GM12864 (cell line): ENCODE measurements around the gene ATP6AP2.
A peak's percentile ranks its signal among the peaks of the same experiment; 100 is the strongest.

Experiments used
- DNase-seq: peaks from one replicate; pipeline ENCODE4 v3.0.0-alpha.2; 2011; ENCODE audit warnings: low read depth
- H3K4me3 ChIP-seq: 2 replicates; pipeline ENCODE4 v1.5.1; 2011; ENCODE audit warnings: mild to moderate bottlenecking, low read depth, low read length, control low read depth
- TF ChIP-seq, protein P1 (sequence below): IDR thresholded peaks from 2 replicates; pipeline ENCODE4 v1.5.1; 2011; ENCODE audit warnings: low read depth, mild to moderate bottlenecking, moderate library complexity, low read length, control low read depth, inconsistent platforms; ENCODE audit errors: missing control alignments

The ATP6AP2 gene

DNA sequence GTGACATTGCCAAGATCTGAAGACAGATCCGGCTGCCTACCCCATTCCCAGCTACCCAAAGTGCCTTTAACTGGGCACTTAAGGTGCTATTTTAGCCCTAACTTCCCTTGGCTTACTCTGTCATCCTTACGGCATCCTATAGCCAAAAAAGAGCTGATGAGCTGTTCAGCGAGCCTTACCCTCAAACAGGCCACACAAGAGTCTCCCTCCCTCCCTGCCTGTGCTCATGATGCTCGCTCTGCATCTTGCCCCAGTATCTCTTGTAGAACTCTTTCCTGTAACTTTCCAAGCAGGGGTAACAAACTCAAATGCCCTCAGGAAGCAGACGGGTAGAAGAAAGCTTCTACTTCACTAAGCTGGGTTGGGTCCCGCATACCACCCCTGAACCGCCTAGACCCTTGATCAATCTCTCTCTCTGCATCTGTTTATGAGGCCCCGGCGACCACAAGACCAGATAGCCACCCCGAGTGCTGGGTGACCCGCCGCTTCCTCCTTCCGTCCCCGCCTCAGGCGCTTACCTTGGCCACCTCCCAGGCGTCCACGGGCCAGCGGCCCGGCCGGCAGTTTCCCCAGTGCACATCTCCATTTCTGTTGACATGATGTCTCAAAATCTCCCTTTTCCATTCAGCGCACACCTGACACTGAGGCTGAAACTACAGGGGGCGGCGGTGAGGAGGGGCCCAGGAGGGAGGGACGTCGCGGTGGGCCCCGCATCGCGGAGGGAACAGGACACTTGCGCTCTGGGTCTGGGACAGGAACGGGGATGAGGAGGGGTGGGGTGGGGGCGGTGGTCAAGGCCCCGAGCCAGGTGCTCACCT, 65.9 kb downstream of the ATP6AP2 start:
- TF ChIP-seq, protein P1, sequence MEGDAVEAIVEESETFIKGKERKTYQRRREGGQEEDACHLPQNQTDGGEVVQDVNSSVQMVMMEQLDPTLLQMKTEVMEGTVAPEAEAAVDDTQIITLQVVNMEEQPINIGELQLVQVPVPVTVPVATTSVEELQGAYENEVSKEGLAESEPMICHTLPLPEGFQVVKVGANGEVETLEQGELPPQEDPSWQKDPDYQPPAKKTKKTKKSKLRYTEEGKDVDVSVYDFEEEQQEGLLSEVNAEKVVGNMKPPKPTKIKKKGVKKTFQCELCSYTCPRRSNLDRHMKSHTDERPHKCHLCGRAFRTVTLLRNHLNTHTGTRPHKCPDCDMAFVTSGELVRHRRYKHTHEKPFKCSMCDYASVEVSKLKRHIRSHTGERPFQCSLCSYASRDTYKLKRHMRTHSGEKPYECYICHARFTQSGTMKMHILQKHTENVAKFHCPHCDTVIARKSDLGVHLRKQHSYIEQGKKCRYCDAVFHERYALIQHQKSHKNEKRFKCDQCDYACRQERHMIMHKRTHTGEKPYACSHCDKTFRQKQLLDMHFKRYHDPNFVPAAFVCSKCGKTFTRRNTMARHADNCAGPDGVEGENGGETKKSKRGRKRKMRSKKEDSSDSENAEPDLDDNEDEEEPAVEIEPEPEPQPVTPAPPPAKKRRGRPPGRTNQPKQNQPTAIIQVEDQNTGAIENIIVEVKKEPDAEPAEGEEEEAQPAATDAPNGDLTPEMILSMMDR: no peak
- peak overlapping the region; percentile 80 for H3K4me3 ChIP-seq
- DNase-seq: no peak

DNA sequence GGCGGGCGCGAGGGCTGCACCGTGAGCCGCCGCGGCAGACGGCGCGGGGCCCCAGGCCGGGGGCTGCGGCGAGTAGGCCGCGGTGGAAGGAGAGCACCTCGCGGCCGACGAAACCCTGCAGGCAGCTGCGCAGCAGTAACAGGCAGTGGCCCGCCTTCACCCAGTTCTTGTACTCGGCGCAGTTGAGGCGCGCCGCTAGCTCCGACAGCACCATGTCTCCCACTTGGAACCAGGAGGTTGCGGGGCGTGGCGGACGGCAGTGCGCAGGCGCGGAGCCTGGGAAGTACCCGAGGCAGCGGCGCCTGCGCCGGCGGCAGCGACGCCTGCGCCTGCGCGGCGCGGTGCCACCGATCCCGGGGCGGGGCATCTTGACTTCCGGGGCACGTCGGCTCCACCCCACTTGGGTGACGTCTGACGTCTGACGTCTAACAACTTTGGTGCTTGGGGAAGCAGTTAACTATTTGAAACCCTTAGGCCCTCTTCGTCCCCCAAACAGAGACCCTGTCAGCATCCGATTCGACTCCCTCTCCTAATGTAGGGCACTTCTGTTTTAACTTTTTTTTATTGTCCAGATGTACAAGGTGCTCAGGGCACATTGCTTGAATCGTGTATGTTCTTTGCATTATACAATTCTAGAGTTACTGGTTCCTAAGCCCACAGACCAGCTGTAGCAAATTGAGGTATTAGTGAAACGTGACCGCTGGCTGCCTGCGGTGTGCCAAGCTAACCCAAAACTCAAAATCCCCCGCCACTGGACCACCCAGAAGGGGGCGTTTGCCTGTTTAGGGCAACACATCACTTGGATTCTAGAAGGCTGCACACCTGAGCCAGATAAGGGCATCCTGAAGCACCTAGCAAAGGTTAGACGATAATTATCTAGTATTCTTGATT, 66.8 kb downstream of the ATP6AP2 start, which contains the start of gene CXorf38:
Gene CXorf38, minus strand, starts transcription at position 255 of the 891 bp plus-strand sequence. Its CDS starts 41 bp downstream, at position 214.
- TF ChIP-seq, protein P1: no peak
- peak within 1 kb of the TSS; percentile 80 for H3K4me3 ChIP-seq
- DNase-seq: peak; percentile 57

DNA sequence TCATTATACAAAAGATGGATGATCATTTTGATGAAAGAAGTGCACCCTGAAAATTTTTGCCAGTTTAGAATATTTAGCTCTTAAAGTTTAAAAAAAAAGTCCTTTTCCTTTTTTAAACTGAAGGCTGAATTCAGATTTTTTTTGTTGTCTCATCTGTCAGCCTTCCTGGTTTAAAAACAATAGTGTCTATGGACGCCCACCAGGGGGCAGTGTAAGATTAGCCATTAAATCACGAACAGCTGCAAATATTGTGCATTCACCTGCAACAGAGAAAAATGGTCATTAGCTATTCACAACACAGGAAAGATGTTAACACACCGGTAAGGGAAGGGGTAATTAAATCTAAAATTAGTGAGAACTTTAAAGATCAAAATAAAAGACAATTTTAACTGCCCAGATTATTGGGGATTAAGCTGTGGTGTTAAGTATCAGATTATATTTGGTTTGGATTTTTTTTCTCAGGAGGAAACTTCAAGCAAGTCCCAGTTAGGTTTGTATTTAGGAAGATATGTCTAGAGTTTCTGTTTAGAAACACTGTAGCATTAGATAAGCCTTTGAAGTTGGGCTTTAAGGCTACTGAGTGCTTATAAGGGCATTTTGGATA, 71.0 kb downstream of the ATP6AP2 start:
- TF ChIP-seq, protein P1: peak; percentile 35
- H3K4me3 ChIP-seq: no peak overlapping the region
- peak; percentile 44 for DNase-seq

DNA sequence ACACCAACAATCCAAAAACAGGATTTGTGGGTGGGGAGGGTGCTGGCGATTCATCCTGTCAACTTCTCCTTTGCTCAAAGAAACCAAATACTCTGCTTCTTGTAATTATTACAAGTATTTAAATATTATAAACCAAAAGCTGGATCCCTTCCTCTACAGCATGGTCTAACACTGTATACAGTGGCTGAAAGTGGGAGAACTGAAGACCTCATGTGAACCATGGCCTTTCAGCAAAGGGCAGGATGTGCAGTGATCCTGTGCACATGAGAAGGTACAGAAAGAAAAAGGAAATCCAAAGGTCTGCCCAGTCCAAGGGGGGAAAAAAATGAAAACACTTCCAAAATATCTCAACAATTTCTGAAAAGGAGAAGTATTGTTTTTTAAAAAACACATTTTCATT, 71.9 kb downstream of the ATP6AP2 start:
- no peak for DNase-seq
- TF ChIP-seq, protein P1: no peak
- no peak overlapping the region for H3K4me3 ChIP-seq

DNA sequence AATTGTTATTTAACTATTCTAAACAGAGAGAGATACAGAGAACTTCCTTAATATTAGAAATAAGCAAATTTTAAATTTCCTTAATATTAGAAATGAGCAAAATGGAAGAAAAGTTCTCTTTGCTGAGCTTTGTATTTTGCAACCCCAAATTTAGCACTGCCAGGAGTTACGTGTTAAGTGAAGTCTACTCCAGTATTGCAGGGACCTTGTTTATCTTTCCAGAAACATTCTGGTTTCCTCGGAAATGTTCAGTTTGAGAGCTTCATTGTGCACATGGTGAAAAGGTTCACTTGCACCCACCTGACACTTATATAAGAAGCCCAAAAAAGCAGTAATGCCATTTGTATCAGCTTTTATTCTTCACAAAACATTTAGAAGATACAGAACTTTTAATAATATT, 72.8 kb downstream of the ATP6AP2 start:
- TF ChIP-seq, protein P1: no peak
- no peak overlapping the region for H3K4me3 ChIP-seq
- no peak for DNase-seq
